Tongue (tissue), 3 donors: ENCODE results near the gene NAGA. TPM values are rescaled to one million over a fixed set of nuclear protein-coding genes. Genes with fewer than 3 reads are reported as not detected.

Source experiments
- DNase-seq: peaks from one replicate; pipeline ENCODE4 v3.0.0-alpha.2; 2015
- small RNA-seq: library from RNA; depleted of rRNA; stranded (forward); fragments of <200 nt; gene quantifications from one replicate; pipeline ENCODE3, GENCODE V24; 2014; ENCODE audit warnings: low replicate concordance
- total RNA-seq: library from RNA; depleted of rRNA; stranded (reverse); fragments of >200 nt; gene quantifications from one replicate; pipeline ENCODE4 v1.2.3, GENCODE V29; 2014

NAGA gene
- total RNA-seq, 1 donor from 2014 or later = 27.1 TPM

GRCh38 chr22:42039271-42039670 lies 31.3 kb downstream of the NAGA start:
- no peak for DNase-seq

GRCh38 chr22:42035256-42035655 lies 35.4 kb downstream of the NAGA start:
- DNase-seq = no peak

GRCh38 chr22:42033263-42034181 lies 37.1 kb downstream of the NAGA start:
- no peak for DNase-seq

GRCh38 chr22:42026705-42027104 lies 43.9 kb downstream of the NAGA start:
- no peak for DNase-seq

GRCh38 chr22:42025421-42025820 lies 45.2 kb downstream of the NAGA start:
- no peak for DNase-seq

- no peak for DNase-seq
Measured at GRCh38 chr22:42022162-42022847, 48.3 kb downstream of the NAGA start.

GRCh38 chr22:42021571-42021970 lies 49.0 kb downstream of the NAGA start:
- no peak for DNase-seq

- no peak for DNase-seq
Measured at GRCh38 chr22:42018224-42018623, 52.4 kb downstream of the NAGA start.

- no peak for DNase-seq
Measured at GRCh38 chr22:42016111-42016510, 54.5 kb downstream of the NAGA start.

- no peak for DNase-seq
Measured at GRCh38 chr22:42013385-42013784, 57.2 kb downstream of the NAGA start.

GRCh38 chr22:42010778-42011177 lies 59.8 kb downstream of the NAGA start:
- DNase-seq = no peak

Small RNA genes within 50 kb of the gene (small RNA-seq; reads per million reads assigned to genes)
- not detected for gene SNORD13P1

Other genes starting within 250 kb of the NAGA start
- 47.6 TPM for gene SREBF2, start 237.7 kb downstream of the NAGA start, total RNA-seq
- gene SHISA8, start 155.7 kb downstream of the NAGA start, total RNA-seq = not detected
- gene TNFRSF13C, start 144.0 kb downstream of the NAGA start, total RNA-seq = 1.0 TPM
- 6.1 TPM for gene CENPM, start 123.7 kb downstream of the NAGA start, total RNA-seq
- gene SEPTIN3, start 101.4 kb downstream of the NAGA start, total RNA-seq = 0.51 TPM
- gene WBP2NL, start 72.0 kb downstream of the NAGA start, total RNA-seq = 2.8 TPM
- gene PHETA2, start 3.4 kb upstream of the NAGA start, total RNA-seq = 18.6 TPM
- 31.1 TPM for gene SMDT1, start 8.9 kb upstream of the NAGA start, total RNA-seq
- 68.3 TPM for gene NDUFA6, start 20.0 kb upstream of the NAGA start, total RNA-seq
- gene CYP2D6, start 60.0 kb upstream of the NAGA start, total RNA-seq = 0.41 TPM
- 20.3 TPM for gene TCF20, start 199.8 kb upstream of the NAGA start, total RNA-seq